Stromal cell of bone marrow (primary cell): ENCODE data around the gene PIK3IP1.

Source experiments
- DNase-seq: peaks from one replicate; pipeline ENCODE4 v3.0.0-alpha.2; 2012; ENCODE audit warnings: low read depth

The PIK3IP1 gene

DNA sequence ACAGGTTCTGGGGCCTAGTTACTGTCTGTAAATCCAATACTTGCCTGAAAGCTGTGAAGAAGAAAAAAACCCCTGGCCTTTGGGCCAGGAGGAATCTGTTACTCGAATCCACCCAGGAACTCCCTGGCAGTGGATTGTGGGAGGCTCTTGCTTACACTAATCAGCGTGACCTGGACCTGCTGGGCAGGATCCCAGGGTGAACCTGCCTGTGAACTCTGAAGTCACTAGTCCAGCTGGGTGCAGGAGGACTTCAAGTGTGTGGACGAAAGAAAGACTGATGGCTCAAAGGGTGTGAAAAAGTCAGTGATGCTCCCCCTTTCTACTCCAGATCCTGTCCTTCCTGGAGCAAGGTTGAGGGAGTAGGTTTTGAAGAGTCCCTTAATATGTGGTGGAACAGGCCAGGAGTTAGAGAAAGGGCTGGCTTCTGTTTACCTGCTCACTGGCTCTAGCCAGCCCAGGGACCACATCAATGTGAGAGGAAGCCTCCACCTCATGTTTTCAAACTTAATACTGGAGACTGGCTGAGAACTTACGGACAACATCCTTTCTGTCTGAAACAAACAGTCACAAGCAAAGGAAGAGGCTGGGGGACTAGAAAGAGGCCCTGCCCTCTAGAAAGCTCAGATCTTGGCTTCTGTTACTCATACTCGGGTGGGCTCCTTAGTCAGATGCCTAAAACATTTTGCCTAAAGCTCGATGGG, 13.5 kb downstream of the PIK3IP1 start:
- DNase-seq: no peak

DNA sequence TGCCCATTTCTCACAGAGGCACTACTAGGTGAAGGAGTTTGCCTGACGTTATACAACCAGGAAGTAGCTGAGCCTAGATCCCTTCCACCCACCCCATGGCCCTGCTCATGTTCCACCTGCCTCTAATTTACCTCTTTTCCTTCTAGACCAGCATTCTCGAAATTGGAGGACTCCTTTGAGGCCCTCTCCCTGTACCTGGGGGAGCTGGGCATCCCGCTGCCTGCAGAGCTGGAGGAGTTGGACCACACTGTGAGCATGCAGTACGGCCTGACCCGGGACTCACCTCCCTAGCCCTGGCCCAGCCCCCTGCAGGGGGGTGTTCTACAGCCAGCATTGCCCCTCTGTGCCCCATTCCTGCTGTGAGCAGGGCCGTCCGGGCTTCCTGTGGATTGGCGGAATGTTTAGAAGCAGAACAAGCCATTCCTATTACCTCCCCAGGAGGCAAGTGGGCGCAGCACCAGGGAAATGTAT, 14.1 kb downstream of the PIK3IP1 start:
- no peak for DNase-seq

DNA sequence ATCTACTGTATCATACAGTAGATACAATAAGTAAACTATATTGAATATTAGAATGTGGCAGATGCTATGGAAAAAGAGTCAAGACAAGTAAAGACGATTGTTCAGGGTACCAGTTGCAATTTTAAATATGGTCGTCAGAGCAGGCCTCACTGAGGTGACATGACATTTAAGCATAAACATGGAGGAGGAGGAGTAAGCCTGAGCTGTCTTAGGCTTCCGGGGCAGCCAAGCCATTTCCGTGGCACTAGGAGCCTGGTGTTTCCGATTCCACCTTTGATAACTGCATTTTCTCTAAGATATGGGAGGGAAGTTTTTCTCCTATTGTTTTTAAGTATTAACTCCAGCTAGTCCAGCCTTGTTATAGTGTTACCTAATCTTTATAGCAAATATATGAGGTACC, 14.5 kb downstream of the PIK3IP1 start:
- DNase-seq: no peak

DNA sequence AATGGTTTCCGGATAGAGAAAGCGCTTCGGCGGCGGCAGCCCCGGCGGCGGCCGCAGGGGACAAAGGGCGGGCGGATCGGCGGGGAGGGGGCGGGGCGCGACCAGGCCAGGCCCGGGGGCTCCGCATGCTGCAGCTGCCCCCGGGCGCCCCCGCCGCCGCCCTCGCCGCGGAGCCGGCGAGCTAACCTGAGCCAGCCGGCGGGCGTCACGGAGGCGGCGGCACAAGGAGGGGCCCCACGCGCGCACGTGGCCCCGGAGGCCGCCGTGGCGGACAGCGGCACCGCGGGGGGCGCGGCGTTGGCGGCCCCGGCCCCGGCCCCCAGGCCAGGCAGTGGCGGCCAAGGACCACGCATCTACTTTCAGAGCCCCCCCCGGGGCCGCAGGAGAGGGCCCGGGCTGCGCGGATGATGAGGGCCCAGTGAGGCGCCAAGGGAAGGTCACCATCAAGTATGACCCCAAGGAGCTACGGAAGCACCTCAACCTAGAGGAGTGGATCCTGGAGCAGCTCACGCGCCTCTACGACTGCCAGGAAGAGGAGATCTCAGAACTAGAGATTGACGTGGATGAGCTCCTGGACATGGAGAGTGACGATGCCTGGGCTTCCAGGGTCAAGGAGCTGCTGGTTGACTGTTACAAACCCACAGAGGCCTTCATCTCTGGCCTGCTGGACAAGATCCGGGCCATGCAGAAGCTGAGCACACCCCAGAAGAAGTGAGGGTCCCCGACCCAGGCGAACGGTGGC, 15.7 kb downstream of the PIK3IP1 start:
- no peak for DNase-seq

DNA sequence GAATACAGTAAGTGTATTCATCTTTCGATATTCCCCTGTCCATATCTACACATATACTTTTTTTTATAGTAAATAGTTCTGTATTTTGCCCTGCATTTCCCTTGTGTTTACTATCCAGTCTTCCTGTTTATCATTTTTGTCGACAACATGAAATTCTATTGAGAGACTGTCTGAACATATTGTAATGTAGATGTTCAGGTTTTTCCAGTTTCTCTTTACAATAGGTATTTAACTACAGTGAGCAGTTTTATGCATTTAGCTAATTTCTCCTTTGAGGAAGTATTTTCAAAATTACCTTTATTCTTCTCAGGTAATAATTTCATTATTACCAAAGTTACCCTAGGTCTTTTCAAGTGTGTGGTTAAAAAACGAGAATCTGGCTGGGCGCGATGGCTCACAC, 16.7 kb downstream of the PIK3IP1 start:
- DNase-seq: no peak

DNA sequence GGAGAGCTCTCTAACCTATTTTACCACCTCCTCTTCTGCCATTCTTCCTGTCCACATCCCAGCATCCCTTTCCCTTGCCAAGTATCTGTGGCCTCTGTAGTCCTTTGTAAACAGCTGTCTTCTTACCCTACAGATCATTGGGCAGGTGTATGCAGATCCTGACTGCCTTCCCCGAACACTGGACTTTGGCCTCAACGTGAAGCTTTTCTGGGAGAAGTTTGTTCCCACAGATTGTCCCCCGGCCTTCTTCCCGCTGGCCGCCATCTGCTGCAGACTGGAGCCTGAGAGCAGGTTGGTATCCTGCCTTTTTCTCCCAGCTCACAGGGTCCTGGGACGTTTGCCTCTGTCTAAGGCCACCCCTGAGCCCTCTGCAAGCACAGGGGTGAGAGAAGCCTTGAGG, 17.3 kb downstream of the PIK3IP1 start:
- DNase-seq: no peak

DNA sequence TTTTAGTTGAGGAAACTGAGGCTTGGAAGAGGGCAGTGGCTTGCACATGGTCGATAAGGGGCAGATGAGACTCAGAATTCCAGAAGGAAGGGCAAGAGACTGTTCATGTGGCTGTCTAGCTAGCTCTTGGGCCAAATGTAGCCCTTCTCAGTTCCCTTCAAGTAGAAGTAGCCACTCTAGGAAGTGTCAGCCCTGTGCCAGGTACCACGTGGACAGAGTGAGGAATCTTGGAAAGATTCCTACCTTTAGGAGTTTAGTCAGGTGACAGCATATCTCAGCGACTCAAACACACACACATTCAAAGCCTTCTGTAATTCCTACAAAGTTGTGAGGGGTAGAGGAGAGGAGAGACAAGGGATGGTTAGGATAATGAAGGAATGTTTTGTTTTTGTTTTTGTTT, 18.3 kb downstream of the PIK3IP1 start:
- no peak for DNase-seq

DNA sequence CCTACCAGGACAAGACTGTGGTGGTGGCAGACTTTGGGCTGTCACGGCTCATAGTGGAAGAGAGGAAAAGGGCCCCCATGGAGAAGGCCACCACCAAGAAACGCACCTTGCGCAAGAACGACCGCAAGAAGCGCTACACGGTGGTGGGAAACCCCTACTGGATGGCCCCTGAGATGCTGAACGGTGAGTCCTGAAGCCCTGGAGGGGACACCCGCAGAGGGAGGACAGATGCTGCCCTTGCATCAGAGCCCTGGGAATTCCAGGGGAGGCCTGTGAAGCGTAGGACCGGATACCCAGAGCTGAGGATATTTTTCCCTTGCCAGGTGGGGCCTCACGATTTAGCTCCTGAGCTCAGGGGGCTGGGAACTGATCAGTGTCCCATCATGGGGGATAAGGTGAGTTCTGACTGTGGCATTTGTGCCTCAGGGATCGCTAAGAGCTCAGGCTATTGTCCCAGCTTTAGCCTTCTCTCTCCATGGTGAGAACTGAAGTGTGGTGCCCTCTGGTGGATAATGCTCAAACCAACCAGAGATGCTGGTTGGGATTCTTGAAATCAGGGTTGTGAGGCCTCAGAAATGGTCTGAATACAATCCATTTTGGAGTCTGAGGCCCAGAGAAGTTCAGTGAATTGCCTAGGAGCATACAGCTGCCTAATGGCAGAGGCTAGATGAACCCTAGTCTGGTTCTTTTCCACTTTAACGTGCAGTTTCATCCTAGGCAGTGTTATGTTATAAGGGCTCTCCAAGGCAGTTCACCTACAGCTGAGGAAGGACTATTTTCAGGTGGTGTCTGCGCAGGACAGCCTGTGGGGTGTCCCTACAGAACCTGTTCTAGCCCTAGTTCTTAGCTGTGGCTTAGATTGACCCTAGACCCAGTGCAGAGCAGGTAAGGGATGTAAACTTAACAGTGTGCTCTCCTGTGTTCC, 19.5 kb downstream of the PIK3IP1 start:
- DNase-seq: no peak

DNA sequence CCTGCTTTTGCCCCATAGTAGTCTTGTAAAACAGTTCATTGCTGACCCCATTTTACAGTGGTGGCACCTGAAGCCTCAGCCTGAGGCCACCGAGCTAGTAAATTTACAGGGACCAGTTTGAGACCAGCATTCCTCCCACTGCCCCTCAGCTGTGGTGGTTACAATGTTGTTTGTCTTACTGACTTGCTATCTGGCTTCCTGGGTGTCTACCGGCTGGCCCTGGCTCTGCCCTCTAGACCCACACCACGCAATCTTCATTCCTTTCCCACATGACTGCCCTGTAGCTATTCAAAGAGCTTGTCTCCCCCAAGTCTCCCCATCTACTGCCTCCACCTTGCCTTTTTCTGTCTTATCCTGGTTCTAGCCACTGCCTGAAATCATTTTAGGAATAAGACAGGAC, 20.8 kb downstream of the PIK3IP1 start:
- no peak for DNase-seq

DNA sequence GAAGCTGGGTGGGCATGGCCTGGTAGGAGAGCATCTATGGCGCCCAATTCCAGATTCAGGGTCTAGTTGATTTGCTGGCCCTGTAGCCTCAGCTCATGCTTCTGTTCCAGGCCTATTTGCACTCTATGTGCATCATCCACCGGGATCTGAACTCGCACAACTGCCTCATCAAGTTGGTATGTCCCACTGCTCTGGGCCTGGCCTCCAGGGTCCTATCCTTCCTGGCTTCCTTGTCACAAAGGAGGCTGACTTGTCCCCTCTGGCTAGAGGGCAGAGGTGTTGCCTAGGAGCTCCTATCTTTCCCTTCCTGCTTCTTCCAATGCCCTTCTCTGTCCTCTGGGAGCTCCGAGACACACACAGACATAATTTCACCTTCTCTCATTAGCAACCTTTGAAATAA, 21.3 kb downstream of the PIK3IP1 start:
- DNase-seq: no peak

DNA sequence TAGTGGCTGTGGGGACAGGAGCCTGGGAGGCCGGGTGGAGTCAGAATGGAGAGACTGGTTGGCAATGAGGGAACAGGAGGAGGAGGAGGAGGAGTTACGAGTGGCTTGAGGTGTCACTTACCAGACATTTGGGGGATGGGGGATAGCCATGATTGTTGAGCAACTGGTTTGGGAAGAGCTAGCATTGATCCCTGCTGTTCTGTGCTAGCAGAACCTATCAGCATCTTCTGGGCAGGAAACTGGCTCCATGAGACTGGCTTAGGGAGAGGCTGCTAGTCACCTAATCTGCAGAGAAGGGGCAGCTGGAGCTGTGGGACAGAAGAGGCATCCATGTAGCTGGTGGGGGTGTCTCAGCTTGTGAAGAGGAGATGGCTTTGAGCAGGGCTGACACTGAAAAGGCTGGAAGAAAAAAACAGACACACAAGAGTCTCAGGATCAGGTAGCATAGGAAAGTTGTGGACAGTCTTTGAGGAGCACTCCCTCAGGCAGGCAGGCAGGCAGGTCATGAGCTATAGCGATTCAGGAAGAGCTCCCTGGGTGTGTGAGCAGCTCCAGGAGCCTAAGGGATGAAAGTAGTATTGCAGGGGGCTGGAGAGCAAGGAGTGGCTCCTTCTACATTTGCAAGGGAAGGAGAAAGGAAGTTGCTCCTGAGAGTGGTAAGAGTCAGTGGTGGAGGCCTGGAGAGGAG, 22.3 kb downstream of the PIK3IP1 start:
- no peak for DNase-seq

DNA sequence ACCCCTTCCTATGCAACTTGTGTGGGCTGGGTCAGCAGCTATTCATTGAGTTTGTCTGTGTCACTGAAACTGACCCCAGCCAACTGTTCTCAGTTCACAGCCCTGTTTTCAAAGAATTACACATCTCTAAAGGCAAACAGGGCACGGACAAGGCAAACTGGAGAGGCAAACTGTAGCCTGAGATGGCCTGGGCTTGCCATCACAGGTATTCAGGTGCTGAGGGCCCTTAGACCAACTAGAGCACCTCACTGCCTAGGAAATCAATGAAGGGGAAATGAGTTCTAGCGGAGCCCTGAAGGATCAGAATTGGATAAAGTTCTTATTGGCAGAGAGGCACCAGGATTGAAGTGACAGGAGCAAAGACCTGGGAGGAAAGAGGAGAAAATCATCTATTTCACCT, 24.0 kb downstream of the PIK3IP1 start:
- DNase-seq: no peak

DNA sequence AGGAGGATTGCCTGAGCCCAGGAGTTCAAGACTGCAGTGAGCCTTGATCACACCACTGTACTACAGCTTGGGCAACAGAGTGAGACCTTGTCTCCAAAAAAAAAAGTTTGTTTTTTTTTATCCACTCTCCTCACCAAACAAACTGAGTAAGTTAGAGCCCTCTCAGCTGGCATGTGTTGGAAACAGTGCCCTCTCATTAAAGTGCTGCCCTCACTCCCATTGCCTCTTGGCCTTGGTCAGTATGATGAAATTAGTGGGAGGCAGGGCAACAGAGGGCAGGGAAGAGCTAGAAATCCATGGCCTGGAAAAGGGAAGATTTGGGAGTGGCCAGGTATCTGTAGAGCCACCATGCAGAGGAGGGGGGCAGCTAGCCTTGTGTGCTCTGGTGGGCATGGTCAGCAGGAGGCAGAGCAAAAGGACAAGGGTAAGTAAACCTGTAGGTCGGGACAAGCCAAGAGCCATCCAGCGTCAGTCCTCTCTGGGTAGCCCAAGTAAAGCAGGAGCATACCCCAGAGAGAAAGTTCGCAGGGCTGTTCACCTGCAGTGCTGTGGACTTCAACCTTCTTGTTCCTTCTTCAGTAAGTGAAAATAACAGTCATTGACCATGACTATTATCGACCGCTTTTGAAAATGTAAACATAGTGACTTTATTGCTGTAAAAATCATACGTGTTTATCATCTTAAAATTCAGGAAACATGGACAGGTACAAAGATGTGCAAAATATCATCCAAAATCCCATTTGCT, 28.2 kb downstream of the PIK3IP1 start:
- no peak for DNase-seq

DNA sequence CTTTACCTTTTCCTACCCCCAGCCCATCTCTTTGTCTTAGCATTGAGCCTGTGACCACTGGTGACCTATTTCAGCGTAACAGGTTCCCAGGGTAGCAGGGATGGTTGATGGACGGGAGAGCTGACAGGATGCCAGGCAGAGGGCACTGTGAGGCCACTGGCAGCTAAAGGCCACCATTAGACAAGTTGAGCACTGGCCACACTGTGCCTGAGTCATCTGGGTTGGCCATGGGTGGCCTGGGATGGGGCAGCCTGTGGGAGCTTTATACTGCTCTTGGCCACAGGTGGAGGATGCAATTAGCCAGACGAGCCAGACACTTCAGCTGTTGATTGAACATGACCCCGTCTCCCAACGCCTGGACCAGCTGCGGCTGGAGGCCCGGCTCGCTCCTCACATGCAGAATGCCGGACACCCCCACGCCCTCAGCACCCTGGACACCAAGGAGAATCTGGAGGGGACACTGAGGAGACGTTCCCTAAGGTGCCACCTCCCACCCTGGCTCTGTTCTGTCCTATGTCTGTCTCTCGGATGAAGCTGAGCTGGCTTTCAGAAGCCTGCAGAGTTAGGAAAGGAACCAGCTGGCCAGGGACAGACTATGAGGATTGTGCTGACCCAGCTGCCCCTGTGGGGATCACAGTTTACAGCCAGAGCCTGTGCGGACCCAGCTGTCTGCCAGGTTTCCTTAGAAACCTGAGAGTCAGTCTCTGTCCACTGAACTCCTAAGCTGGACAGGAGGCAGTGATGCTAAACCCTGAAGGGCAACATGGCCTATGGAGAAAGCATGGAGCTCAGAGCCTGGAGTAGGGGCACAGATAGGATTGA, 29.8 kb downstream of the PIK3IP1 start:
- DNase-seq: no peak

DNA sequence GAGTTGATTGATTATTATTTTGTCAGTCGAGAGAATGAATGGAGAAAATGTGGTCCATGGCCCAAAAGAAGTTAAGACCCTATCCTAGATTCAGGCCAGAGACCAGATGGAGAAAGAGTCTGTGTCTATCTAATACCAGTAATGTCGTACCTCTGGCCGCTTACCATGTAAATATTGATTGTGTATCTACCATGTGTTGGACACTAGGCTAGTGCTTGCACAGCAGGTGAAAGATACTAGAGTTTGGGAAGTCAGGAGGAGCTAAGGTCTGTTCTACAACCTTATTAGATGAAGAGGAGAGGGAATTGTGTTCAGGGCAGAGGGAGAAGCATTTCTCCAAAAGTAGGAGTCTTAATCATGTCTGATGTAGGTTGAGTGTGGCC, 31.8 kb downstream of the PIK3IP1 start:
- no peak for DNase-seq

DNA sequence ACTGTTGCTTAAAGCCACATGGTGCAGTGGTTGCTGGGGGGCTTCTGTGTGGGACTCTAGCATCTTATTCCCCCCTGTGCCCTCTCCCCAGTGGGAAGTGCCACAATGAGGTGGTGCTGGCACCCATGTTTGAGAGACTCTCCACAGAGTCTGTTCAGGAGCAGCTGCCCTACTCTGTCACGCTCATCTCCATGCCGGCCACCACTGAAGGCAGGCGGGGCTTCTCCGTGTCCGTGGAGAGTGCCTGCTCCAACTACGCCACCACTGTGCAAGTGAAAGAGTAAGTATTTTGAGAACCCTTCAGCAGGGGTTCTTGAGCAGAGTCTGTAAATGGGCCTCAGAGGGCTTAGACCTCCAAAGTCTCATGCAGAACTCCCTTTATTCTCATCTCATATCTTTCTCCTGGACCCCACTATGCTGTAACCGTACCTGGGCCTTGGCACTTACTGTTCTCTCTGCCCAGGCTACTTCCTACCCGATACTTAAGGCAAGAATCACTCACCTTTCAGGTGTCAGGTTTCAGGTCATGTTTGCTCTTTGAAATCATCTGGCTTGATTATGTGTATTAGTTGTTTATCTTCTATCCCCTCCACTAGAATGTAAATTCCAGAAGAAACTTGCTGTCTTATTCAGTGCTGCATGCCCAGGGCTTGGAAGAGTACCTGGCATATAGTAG, 32.4 kb downstream of the PIK3IP1 start:
- no peak for DNase-seq

DNA sequence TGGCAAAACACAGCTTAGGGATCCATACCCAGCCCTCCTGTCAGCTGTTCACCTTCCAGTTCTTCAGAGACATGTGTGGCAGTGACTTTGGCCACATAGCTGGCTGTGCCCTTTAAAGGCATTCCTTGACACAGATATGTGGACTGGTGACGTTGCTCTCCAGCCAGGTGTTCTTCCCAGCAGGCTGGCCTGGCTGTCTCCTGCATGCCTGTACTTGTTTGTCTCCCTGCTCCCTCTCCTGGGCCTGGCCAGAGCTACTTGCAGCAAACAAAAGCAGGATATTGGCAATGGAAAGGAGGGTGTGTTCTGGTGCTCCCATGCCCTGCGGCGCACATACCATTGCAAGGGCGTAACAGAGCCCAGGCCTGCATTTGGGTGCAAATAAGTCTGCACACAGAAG, 38.3 kb downstream of the PIK3IP1 start:
- no peak for DNase-seq

DNA sequence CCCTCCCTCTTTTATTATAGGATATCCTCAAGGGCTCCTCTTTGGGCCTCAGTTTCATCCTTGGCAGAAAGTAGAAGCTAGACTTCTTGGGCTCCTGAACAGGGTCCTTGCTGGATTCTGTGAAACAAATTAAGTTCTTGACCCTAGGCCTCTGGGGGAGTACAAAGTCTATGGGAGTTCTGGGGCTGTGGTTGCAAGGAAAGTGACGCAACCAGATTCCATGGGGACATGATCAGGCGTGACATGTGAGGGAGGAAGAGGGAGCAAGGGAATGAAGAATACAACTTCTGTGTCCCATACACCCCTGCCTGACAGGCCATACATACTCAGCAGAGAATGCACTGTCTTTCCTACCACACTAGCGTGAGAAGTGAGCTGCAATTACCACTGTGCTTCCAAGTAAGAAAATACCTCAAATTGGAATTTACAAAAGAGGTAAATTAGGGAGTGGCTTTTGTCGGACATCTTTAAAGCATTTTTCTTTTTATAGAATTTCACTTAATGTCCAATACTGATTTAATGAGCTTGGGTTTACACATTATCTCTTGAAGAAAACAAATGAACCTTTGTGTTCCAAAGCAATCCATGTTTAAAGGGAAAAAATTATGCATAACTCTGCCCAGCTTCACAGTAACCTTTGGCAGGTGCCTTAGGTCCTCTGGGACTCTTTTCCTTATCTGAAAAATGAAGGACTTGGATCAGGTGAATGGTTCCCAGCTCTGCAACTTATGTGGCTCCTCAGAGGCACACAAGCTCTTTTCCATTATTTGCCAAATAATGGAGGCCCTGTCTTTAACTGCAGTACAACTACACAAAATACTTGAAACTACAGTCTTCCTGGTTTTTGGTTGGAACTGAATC, 41.3 kb downstream of the PIK3IP1 start:
- DNase-seq: no peak
